Dermis microvascular lymphatic vessel endothelial cell (primary cell): ENCODE measurements around the gene ZNF205. TPM values are rescaled to one million over a fixed set of nuclear protein-coding genes. Genes with fewer than 3 reads are reported as not detected.
"Not testable (repeated sequence)": the region's sequence is repeated elsewhere in the genome, so short reads cannot be mapped to it uniquely, and the experiment has no call there.

ENCODE experiments used
- DNase-seq, 2 donors: peaks; one replicate each; pipeline versions ENCODE4 v3.0.0 to v3.0.0-alpha.2; 2010; ENCODE audit warnings: low read depth in 2 of 2
- total RNA-seq: library from RNA; depleted of rRNA; stranded (reverse); fragments of >200 nt; gene quantifications from 2 replicates; pipeline ENCODE4 v1.2.1, GENCODE V29; 2014

Gene ZNF205
- total RNA-seq: 14.9 and 17.2 TPM in 2 replicates

GRCh38 chr16:3112058-3112880 lies at the start of gene ZNF205:
ZNF205 (plus strand) TSS chr16:3112586; CDS start chr16:3113431, 845 bp downstream.
- DNase-seq: peak; percentile 60 to 73

GRCh38 chr16:3063625-3064386 lies 48.6 kb upstream of the ZNF205 start:
- DNase-seq: no peak

- peak; percentile 75 to 92 for DNase-seq
Measured at GRCh38 chr16:3065069-3065741, 47.2 kb upstream of the ZNF205 start, which contains the start of gene IL32. IL32 (plus strand) TSS chr16:3065640; CDS start chr16:3065812, 172 bp downstream.

GRCh38 chr16:3065742-3066439 lies 46.5 kb upstream of the ZNF205 start:
- DNase-seq: peak; percentile 18 to 25

- no peak for DNase-seq
Measured at GRCh38 chr16:3066440-3066748, 46.0 kb upstream of the ZNF205 start.

- no peak for DNase-seq
Measured at GRCh38 chr16:3068487-3068886, 43.9 kb upstream of the ZNF205 start.

GRCh38 chr16:3069146-3069545 lies 43.2 kb upstream of the ZNF205 start:
- DNase-seq: not testable (repeated sequence)

- DNase-seq: no peak
Measured at GRCh38 chr16:3070608-3071111, 41.7 kb upstream of the ZNF205 start.

GRCh38 chr16:3071655-3072054 lies 40.7 kb upstream of the ZNF205 start:
- no peak for DNase-seq

- DNase-seq: not testable (repeated sequence)
Measured at GRCh38 chr16:3072148-3072547, 40.2 kb upstream of the ZNF205 start.

- DNase-seq: not testable (repeated sequence)
Measured at GRCh38 chr16:3072576-3073263, 39.7 kb upstream of the ZNF205 start.

GRCh38 chr16:3073448-3073847 lies 38.9 kb upstream of the ZNF205 start:
- DNase-seq: no peak

GRCh38 chr16:3074860-3075522 lies 37.4 kb upstream of the ZNF205 start:
- no peak for DNase-seq

- no peak for DNase-seq
Measured at GRCh38 chr16:3075523-3075915, 36.9 kb upstream of the ZNF205 start.

GRCh38 chr16:3075946-3076345 lies 36.4 kb upstream of the ZNF205 start:
- DNase-seq: not testable (repeated sequence)

GRCh38 chr16:3076577-3076976 lies 35.8 kb upstream of the ZNF205 start:
- no peak for DNase-seq

- no peak for DNase-seq
Measured at GRCh38 chr16:3080024-3080423, 32.4 kb upstream of the ZNF205 start.

GRCh38 chr16:3081957-3082356 lies 30.4 kb upstream of the ZNF205 start:
- DNase-seq: not testable (repeated sequence)

- DNase-seq: not testable (repeated sequence)
Measured at GRCh38 chr16:3083408-3083807, 29.0 kb upstream of the ZNF205 start.

- DNase-seq: no peak
Measured at GRCh38 chr16:3084491-3084890, 27.9 kb upstream of the ZNF205 start.
